ENCODE measurements around the gene HFM1.
"Not testable (repeated sequence)": the region's sequence is repeated elsewhere in the genome, so short reads cannot be mapped to it uniquely, and the experiment has no call there.

Gene HFM1

GRCh38 chr1:91398291-91398690 lies 6.3 kb downstream of the HFM1 start:
- H3K9ac ChIP-seq (ENCODE audit: low read depth, low read length), result no peak overlapping the region
- no peaks in the 10 kb centered on the region for H3K36me3 ChIP-seq (ENCODE audit: insufficient read depth, low read length)
- H3K9me3 ChIP-seq (ENCODE audit: control insufficient read depth, insufficient read depth, low read length), result no peaks in the 10 kb centered on the region
- no peaks in the 10 kb centered on the region; the same call in 1 of the 2 replicates for H3K4me1 ChIP-seq (ENCODE audit: insufficient read depth, low read length)

GRCh38 chr1:91397605-91398004 lies 7.0 kb downstream of the HFM1 start:
- Histone ChIP-seq H3K9me3 (ENCODE audit: control insufficient read depth, insufficient read depth, low read length) (no peaks in the 10 kb centered on the region), H3K36me3 (ENCODE audit: insufficient read depth, low read length) (no peaks in the 10 kb centered on the region), H3K4me1 (ENCODE audit: insufficient read depth, low read length) (no peaks in the 10 kb centered on the region; the same call in 1 of the 2 replicates), H3K9ac (ENCODE audit: low read depth, low read length) (no peak overlapping the region)

- no peaks in the 10 kb centered on the region; the same call in 1 of the 2 replicates for H3K4me1 ChIP-seq (ENCODE audit: insufficient read depth, low read length)
- no peaks in the 10 kb centered on the region for H3K9me3 ChIP-seq (ENCODE audit: control insufficient read depth, insufficient read depth, low read length)
- no peak overlapping the region for H3K9ac ChIP-seq (ENCODE audit: low read depth, low read length)
- no peaks in the 10 kb centered on the region for H3K36me3 ChIP-seq (ENCODE audit: insufficient read depth, low read length)
Measured at GRCh38 chr1:91393042-91393441, 11.6 kb downstream of the HFM1 start.

- no peaks in the 10 kb centered on the region for H3K36me3 ChIP-seq (ENCODE audit: insufficient read depth, low read length)
- H3K9me3 ChIP-seq (ENCODE audit: control insufficient read depth, insufficient read depth, low read length), result no peaks in the 10 kb centered on the region
- H3K4me1 ChIP-seq (ENCODE audit: insufficient read depth, low read length), result no peaks in the 10 kb centered on the region
- no peak overlapping the region for H3K9ac ChIP-seq (ENCODE audit: low read depth, low read length)
Measured at GRCh38 chr1:91386109-91386508, 18.5 kb downstream of the HFM1 start.

- no peaks in the 10 kb centered on the region for H3K4me1 ChIP-seq (ENCODE audit: insufficient read depth, low read length)
- H3K36me3 ChIP-seq (ENCODE audit: insufficient read depth, low read length), result no peaks in the 10 kb centered on the region
- no peak overlapping the region for H3K9ac ChIP-seq (ENCODE audit: low read depth, low read length)
- no peaks in the 10 kb centered on the region for H3K9me3 ChIP-seq (ENCODE audit: control insufficient read depth, insufficient read depth, low read length)
Measured at GRCh38 chr1:91383456-91383855, 21.2 kb downstream of the HFM1 start.

- Histone ChIP-seq H3K9me3 (ENCODE audit: control insufficient read depth, insufficient read depth, low read length) (no peaks in the 10 kb centered on the region), H3K9ac (ENCODE audit: low read depth, low read length) (no peak overlapping the region), H3K36me3 (ENCODE audit: insufficient read depth, low read length) (no peaks in the 10 kb centered on the region), H3K4me1 (ENCODE audit: insufficient read depth, low read length) (no peaks in the 10 kb centered on the region)
Measured at GRCh38 chr1:91381844-91382243, 22.8 kb downstream of the HFM1 start.

GRCh38 chr1:91374086-91374485 lies 30.6 kb downstream of the HFM1 start:
- no peaks in the 10 kb centered on the region for H3K4me1 ChIP-seq (ENCODE audit: insufficient read depth, low read length)
- no peaks in the 10 kb centered on the region for H3K9me3 ChIP-seq (ENCODE audit: control insufficient read depth, insufficient read depth, low read length)
- H3K36me3 ChIP-seq (ENCODE audit: insufficient read depth, low read length), result no peaks in the 10 kb centered on the region
- no peak overlapping the region for H3K9ac ChIP-seq (ENCODE audit: low read depth, low read length)

- H3K9me3 ChIP-seq (ENCODE audit: control insufficient read depth, insufficient read depth, low read length); H3K4me1 ChIP-seq (ENCODE audit: insufficient read depth, low read length); H3K9ac ChIP-seq (ENCODE audit: low read depth, low read length); H3K36me3 ChIP-seq (ENCODE audit: insufficient read depth, low read length): not testable (repeated sequence)
Measured at GRCh38 chr1:91372230-91372629, 32.4 kb downstream of the HFM1 start.

- no peaks in the 10 kb centered on the region for H3K36me3 ChIP-seq (ENCODE audit: insufficient read depth, low read length)
- no peaks in the 10 kb centered on the region for H3K4me1 ChIP-seq (ENCODE audit: insufficient read depth, low read length)
- H3K9ac ChIP-seq (ENCODE audit: low read depth, low read length), result no peak overlapping the region
- no peaks in the 10 kb centered on the region for H3K9me3 ChIP-seq (ENCODE audit: control insufficient read depth, insufficient read depth, low read length)
Measured at GRCh38 chr1:91349524-91349923, 55.1 kb downstream of the HFM1 start.

GRCh38 chr1:91346824-91347223 lies 57.8 kb downstream of the HFM1 start:
- Histone ChIP-seq H3K9ac (ENCODE audit: low read depth, low read length) (no peak overlapping the region), H3K4me1 (ENCODE audit: insufficient read depth, low read length) (no peaks in the 10 kb centered on the region), H3K36me3 (ENCODE audit: insufficient read depth, low read length) (no peaks in the 10 kb centered on the region), H3K9me3 (ENCODE audit: control insufficient read depth, insufficient read depth, low read length) (no peaks in the 10 kb centered on the region)

- no peaks in the 10 kb centered on the region for H3K36me3 ChIP-seq (ENCODE audit: insufficient read depth, low read length)
- H3K9me3 ChIP-seq (ENCODE audit: control insufficient read depth, insufficient read depth, low read length), result no peaks in the 10 kb centered on the region; the same call in 1 of the 2 replicates
Measured at GRCh38 chr1:91345395-91346005, 59.1 kb downstream of the HFM1 start.

GRCh38 chr1:91338501-91338900 lies 66.1 kb downstream of the HFM1 start:
- H3K36me3 ChIP-seq (ENCODE audit: insufficient read depth, low read length), result no peaks in the 10 kb centered on the region
- no peak overlapping the region for H3K9ac ChIP-seq (ENCODE audit: low read depth, low read length)

More at GRCh38 chr1:91345395-91346005, 59.1 kb downstream of the HFM1 start:
- Histone ChIP-seq H3K4me1 (ENCODE audit: insufficient read depth, low read length) (no peaks in the 10 kb centered on the region), H3K9ac (ENCODE audit: low read depth, low read length) (no peak overlapping the region)

GRCh38 chr1:91335603-91336002 lies 69.0 kb downstream of the HFM1 start:
- Histone ChIP-seq H3K9ac (ENCODE audit: low read depth, low read length) (no peak overlapping the region), H3K36me3 (ENCODE audit: insufficient read depth, low read length) (no peaks in the 10 kb centered on the region), H3K4me1 (ENCODE audit: insufficient read depth, low read length) (no peaks in the 10 kb centered on the region), H3K9me3 (ENCODE audit: control insufficient read depth, insufficient read depth, low read length) (no peaks in the 10 kb centered on the region)

More at GRCh38 chr1:91338501-91338900, 66.1 kb downstream of the HFM1 start:
- H3K4me1 ChIP-seq (ENCODE audit: insufficient read depth, low read length), result no peaks in the 10 kb centered on the region
- no peaks in the 10 kb centered on the region; the same call in 1 of the 2 replicates for H3K9me3 ChIP-seq (ENCODE audit: control insufficient read depth, insufficient read depth, low read length)

GRCh38 chr1:91334856-91335255 lies 69.8 kb downstream of the HFM1 start:
- Histone ChIP-seq H3K9ac (ENCODE audit: low read depth, low read length) (no peak overlapping the region), H3K9me3 (ENCODE audit: control insufficient read depth, insufficient read depth, low read length) (no peaks in the 10 kb centered on the region), H3K4me1 (ENCODE audit: insufficient read depth, low read length) (no peaks in the 10 kb centered on the region), H3K36me3 (ENCODE audit: insufficient read depth, low read length) (no peaks in the 10 kb centered on the region)

- no peaks in the 10 kb centered on the region for H3K36me3 ChIP-seq (ENCODE audit: insufficient read depth, low read length)
- H3K9ac ChIP-seq (ENCODE audit: low read depth, low read length), result no peak overlapping the region
- H3K9me3 ChIP-seq (ENCODE audit: control insufficient read depth, insufficient read depth, low read length), result no peaks in the 10 kb centered on the region
- no peaks in the 10 kb centered on the region for H3K4me1 ChIP-seq (ENCODE audit: insufficient read depth, low read length)
Measured at GRCh38 chr1:91325456-91325855, 79.2 kb downstream of the HFM1 start.
